H1 (cell line): ENCODE results near the gene KRTAP6-1. TPM values are rescaled to one million over a fixed set of nuclear protein-coding genes. Genes with fewer than 3 reads are reported as not detected.

Experiments
- CTCF ChIA-PET: fragments of 300-600 bp; sonication (Branson Sonifier 250); formaldehyde crosslinking; loops from one replicate; lab custom pipeline; 2021; ENCODE audit not compliant: partially characterized antibody; lab: Charles Lee
- POLR2A ChIA-PET: fragments of 300-600 bp; sonication (Branson Sonifier 250); formaldehyde crosslinking; loops from one replicate; lab custom pipeline; 2021; ENCODE audit warnings: inconsistent platforms; ENCODE audit not compliant: partially characterized antibody; lab: Charles Lee
- DNase-seq, 2 experiments: peaks; one replicate each; pipeline versions ENCODE4 v3.0.0 to v3.0.0-alpha.2; 2010 to 2022; ENCODE audit warnings: low spot score in 2 of 2, low read depth in 1 of 2, mixed read lengths in 1 of 2
- FAIRE-seq: peaks from 2 replicates; lab custom pipeline; 2011; peaks lifted over from hg19 to GRCh38; lab: Jason Lieb, UNC
- H2AFZ ChIP-seq: 2 replicates; pipeline ENCODE4 v1.8.1; 2012; ENCODE audit warnings: low read length, inconsistent platforms
- H2AK5ac ChIP-seq: 2 replicates; pipeline ENCODE4 v1.6.1; 2013; ENCODE audit warnings: low read depth, low read length
- H2BK120ac ChIP-seq: replicated peaks from 2 replicates; pipeline ENCODE3; 2013; ENCODE audit warnings: low read depth, low read length, inconsistent platforms
- H2BK12ac ChIP-seq: 2 replicates; pipeline ENCODE4 v1.6.1; 2013; ENCODE audit warnings: low read depth, low read length
- H2BK15ac ChIP-seq: 2 replicates; pipeline ENCODE4 v1.6.1; 2013; ENCODE audit warnings: low read length
- H2BK20ac ChIP-seq: 2 replicates; pipeline ENCODE4 v1.6.1; 2013; ENCODE audit warnings: low read length
- H2BK5ac ChIP-seq: 2 replicates; pipeline ENCODE4 v1.6.1; 2013; ENCODE audit warnings: low read depth, low read length
- H3K14ac ChIP-seq: 2 replicates; pipeline ENCODE4 v1.6.1; 2013; ENCODE audit warnings: inconsistent platforms; ENCODE audit not compliant: insufficient read length
- H3K18ac ChIP-seq: 2 replicates; pipeline ENCODE4 v1.6.1; 2013; ENCODE audit warnings: low read length; ENCODE audit errors: extremely low read depth
- H3K23ac ChIP-seq: 2 replicates; pipeline ENCODE4 v1.6.1; 2013; ENCODE audit warnings: inconsistent platforms; ENCODE audit not compliant: insufficient read length
- H3K23me2 ChIP-seq: 2 replicates; pipeline ENCODE4 v1.6.1; 2013; ENCODE audit warnings: low read depth, low read length
- H3K27ac ChIP-seq: 2 replicates; pipeline ENCODE4 v1.6.1; 2011; ENCODE audit warnings: low read depth, low read length, inconsistent platforms
- H3K27me3 ChIP-seq, 4 experiments: replicated peaks in 1 of 4; 1 replicate in 1 of 4; 2 replicates in 3 of 4; pipeline versions ENCODE4 v1.6.1 to v1.8.1; 2011 to 2013; ENCODE audit warnings: low read length in 3 of 4, mild to moderate bottlenecking in 3 of 4, inconsistent platforms in 2 of 4, mixed read lengths in 2 of 4, moderate library complexity in 1 of 4; ENCODE audit not compliant: control insufficient read depth in 3 of 4, insufficient read depth in 3 of 4; ENCODE audit errors: extremely low read depth in 1 of 4
- H3K36me3 ChIP-seq, 4 experiments: 2 replicates each; pipeline versions ENCODE4 v1.6.1 to v1.8.1; 2011 to 2013; ENCODE audit warnings: mild to moderate bottlenecking in 4 of 4, low read length in 3 of 4, moderate library complexity in 2 of 4, control low read depth in 1 of 4, inconsistent platforms in 1 of 4; ENCODE audit not compliant: insufficient read depth in 4 of 4, control insufficient read depth in 2 of 4
- H3K4ac ChIP-seq: replicated peaks from 2 replicates; pipeline ENCODE3; 2013; ENCODE audit warnings: low read length, low read depth, mixed read lengths, inconsistent platforms; ENCODE audit not compliant: insufficient read length
- H3K4me1 ChIP-seq, 4 experiments: replicated peaks in 1 of 4; 1 replicate in 1 of 4; 2 replicates in 3 of 4; pipeline versions ENCODE4 v1.6.1 to v1.8.1; 2011 to 2013; ENCODE audit warnings: low read length in 3 of 4, inconsistent platforms in 2 of 4, mixed read lengths in 1 of 4; ENCODE audit not compliant: insufficient read depth in 4 of 4, control insufficient read depth in 3 of 4
- H3K4me2 ChIP-seq, 2 experiments: 2 replicates each; pipeline versions ENCODE4 v1.6.1 to v1.8.1; 2011 to 2013; ENCODE audit warnings: low read depth in 2 of 2, low read length in 2 of 2, control low read depth in 1 of 2, inconsistent platforms in 1 of 2, mild to moderate bottlenecking in 1 of 2; ENCODE audit not compliant: insufficient read depth in 1 of 2
- H3K4me3 ChIP-seq, 4 experiments: fragments of 200-600, 300-600 bp in 1 of 4; sonication (generic), shearing (Covaris generic), sonication (Bioruptor Twin) in 1 of 4; 2 replicates each; pipeline versions ENCODE4 v1.5.1 to v1.8.1; 2011 to 2016; ENCODE audit warnings: low read length in 4 of 4, low read depth in 3 of 4, control low read depth in 2 of 4, inconsistent platforms in 2 of 4, mild to moderate bottlenecking in 2 of 4, mixed read lengths in 1 of 4, moderate library complexity in 1 of 4; ENCODE audit not compliant: insufficient read depth in 2 of 4; ENCODE audit errors: extremely low read depth in 1 of 4
- H3K56ac ChIP-seq: replicated peaks from 2 replicates; pipeline ENCODE3; 2013; ENCODE audit warnings: low read depth, mild to moderate bottlenecking, mixed read lengths, low read length, inconsistent platforms; ENCODE audit not compliant: insufficient read length
- H3K79me1 ChIP-seq: 2 replicates; pipeline ENCODE4 v1.6.1; 2013; ENCODE audit warnings: low read depth, low read length, control low read depth
- H3K79me2 ChIP-seq, 2 experiments: 2 replicates each; pipeline versions ENCODE4 v1.6.1 to v1.8.1; 2012 to 2013; ENCODE audit warnings: low read length in 2 of 2, mild to moderate bottlenecking in 2 of 2, inconsistent platforms in 1 of 2; ENCODE audit not compliant: insufficient read depth in 2 of 2, control insufficient read depth in 1 of 2
- H3K9ac ChIP-seq, 4 experiments: replicated peaks in 1 of 4; 1 replicate in 1 of 4; 2 replicates in 3 of 4; pipeline versions ENCODE4 v1.6.1 to v1.8.1; 2011 to 2013; ENCODE audit warnings: low read depth in 3 of 4, low read length in 3 of 4, control low read depth in 2 of 4, mild to moderate bottlenecking in 2 of 4, moderate library complexity in 2 of 4, inconsistent platforms in 1 of 4; ENCODE audit errors: extremely low read depth in 1 of 4
- H3K9me3 ChIP-seq, 2 experiments: 2 replicates each; pipeline versions ENCODE4 v1.6.1 to v1.8.1; 2012 to 2013; ENCODE audit warnings: mild to moderate bottlenecking in 2 of 2, moderate library complexity in 2 of 2, control low read depth in 1 of 2, inconsistent platforms in 1 of 2, low read depth in 1 of 2, low read length in 1 of 2, mixed read lengths in 1 of 2; ENCODE audit not compliant: insufficient read depth in 2 of 2
- H4K20me1 ChIP-seq, 2 experiments: replicated peaks in 1 of 2; 2 replicates each; pipeline versions ENCODE3 to v1.8.1; 2011 to 2013; ENCODE audit warnings: inconsistent platforms in 2 of 2, low read length in 2 of 2, mild to moderate bottlenecking in 1 of 2; ENCODE audit not compliant: insufficient read depth in 2 of 2, control insufficient read depth in 1 of 2
- H4K5ac ChIP-seq: 2 replicates; pipeline ENCODE4 v1.6.1; 2013; ENCODE audit warnings: low read length, low read depth, mixed read lengths, inconsistent platforms; ENCODE audit not compliant: insufficient read length
- H4K8ac ChIP-seq: 2 replicates; pipeline ENCODE4 v1.8.0; 2013; ENCODE audit warnings: mild to moderate bottlenecking, moderate library complexity, low read length, inconsistent platforms; ENCODE audit not compliant: insufficient read depth; ENCODE audit errors: extremely low read depth
- H4K91ac ChIP-seq: replicated peaks from 2 replicates; pipeline ENCODE3; 2013; ENCODE audit warnings: low read length, mixed read lengths, inconsistent platforms; ENCODE audit not compliant: insufficient read length
- ASH2L ChIP-seq: fragments of 200-600, 300-600 bp; sonication (generic); IDR thresholded peaks from one replicate; pipeline ENCODE4 v1.7.1; 2017; ENCODE audit warnings: low read length
- EP300 ChIP-seq, 2 experiments: IDR thresholded peaks; 1 replicate in 1 of 2; 2 replicates in 1 of 2; pipeline ENCODE4 v1.6.1; 2011 to 2012; ENCODE audit warnings: low read depth in 2 of 2, low read length in 2 of 2, mild to moderate bottlenecking in 2 of 2, borderline replicate concordance in 1 of 2, inconsistent platforms in 1 of 2, moderate library complexity in 1 of 2
- JUND ChIP-seq: IDR thresholded peaks from 2 replicates; pipeline ENCODE4 v1.6.1; 2011; ENCODE audit warnings: mild to moderate bottlenecking, improper control_type of control experiment, low read length
- POLR2AphosphoS5 ChIP-seq: IDR thresholded peaks from 2 replicates; pipeline ENCODE4 v1.6.1; 2011; ENCODE audit warnings: low read depth, low read length
- SP2 ChIP-seq: IDR thresholded peaks from 2 replicates; pipeline ENCODE4 v1.6.1; 2012; ENCODE audit warnings: mild to moderate bottlenecking, low read length, inconsistent platforms
- SP4 ChIP-seq: IDR thresholded peaks from 2 replicates; pipeline ENCODE4 v1.6.1; 2012; ENCODE audit warnings: low read length, inconsistent platforms
- SRF ChIP-seq: IDR thresholded peaks from 2 replicates; pipeline ENCODE4 v1.6.1; 2011; ENCODE audit warnings: mild to moderate bottlenecking, low read depth, low read length, moderate library complexity
- TAF7 ChIP-seq: optimal IDR thresholded peaks from 2 replicates; pipeline ENCODE3; 2011; ENCODE audit warnings: low read depth, mild to moderate bottlenecking, inconsistent platforms, low read length, moderate library complexity, borderline replicate concordance
- TEAD4 ChIP-seq: IDR thresholded peaks from 2 replicates; pipeline ENCODE4 v1.6.1; 2012; ENCODE audit warnings: low read depth, low read length, inconsistent platforms, mixed read lengths
- WGBS, 2 experiments: shearing (Covaris generic) in 1 of 2; methylation state at CpG; one replicate each; pipeline versions ENCODE4 v1.1.6 to v1.1.7; 2013 to 2015; ENCODE audit warnings: low lambda C conversion rate in 2 of 2, mixed read lengths in 2 of 2, inconsistent platforms in 1 of 2, low coverage in 1 of 2, missing lambda C conversion rate in 1 of 2; ENCODE audit not compliant: insufficient replicate concordance in 2 of 2, insufficient coverage in 1 of 2, insufficient read length in 1 of 2; ENCODE audit errors: extremely low coverage in 1 of 2, missing lambda C conversion rate in 1 of 2; 5-methylcytosine and 5-hydroxymethylcytosine counted together
- polyA plus RNA-seq, 7 experiments: library from polyadenylated mRNA; depleted of rRNA in 3 of 7; stranded (reverse) in 5 of 7; unstranded in 2 of 7; fragments of >200 nt in 5 of 7; fragments of 200-250 nt in 2 of 7; gene quantifications; 1 replicate in 5 of 7; 2 replicates in 1 of 7; 4 replicates in 1 of 7; pipeline versions ENCODE4 v1.2.1 to v1.2.3, GENCODE V29; 2011 to 2013; ENCODE audit warnings: missing spikeins in 2 of 7, mixed read lengths in 2 of 7
- total RNA-seq: library from RNA; stranded (reverse); fragmentation: NEBNext Ultra II Directional; extraction: Animal tissue kit (Norgen Biotek cat#: 25700); gene quantifications from 2 replicates; pipeline ENCODE4 v1.2.1, GENCODE V29; 2021

KRTAP6-1 gene
- total and polyA plus RNA-seq, 2 of the 8 experiments (the other 6 are each of a cell fraction or from before 2014, with no cell fraction given), result not detected

GRCh38 chr21:30612132-30612531 lies 1.6 kb downstream of the KRTAP6-1 start:
- Histone ChIP-seq H4K20me1 (no peaks in the 10 kb centered on the region), H3K9me3 (no peaks in the 10 kb centered on the region; a peak in 1 of 4 replicates), H2BK5ac (no peak overlapping the region), H3K4me1 (no peaks in the 10 kb centered on the region), H3K4me3 (no peak overlapping the region), H3K9ac (no peak overlapping the region), H4K91ac (no peak overlapping the region), H3K36me3 (no peaks in the 10 kb centered on the region), H3K56ac (no peak overlapping the region), H3K27me3 (no peaks in the 10 kb centered on the region), H3K23me2 (no peaks in the 10 kb centered on the region; the same call in 1 of the 2 replicates), H4K8ac (no peak overlapping the region), H2AFZ (no peak overlapping the region), H3K14ac (no peak overlapping the region), H3K79me1 (no peaks in the 10 kb centered on the region), H2BK12ac (no peak overlapping the region), H2BK15ac (no peak overlapping the region), H2AK5ac (no peak overlapping the region), H3K4me2 (no peak overlapping the region), H3K79me2 (no peaks in the 10 kb centered on the region), H4K5ac (no peak overlapping the region), H3K27ac (no peak overlapping the region), H2BK20ac (no peak overlapping the region), H3K4ac (no peak overlapping the region), H3K18ac (no peak overlapping the region), H2BK120ac (no peak overlapping the region), H3K23ac (no peak overlapping the region)
- WGBS, 2 experiments, result 88% methylated on average over 2 of the region's 2 CpGs; no CpG with 5 or more reads in 1 of the 2 experiments
- CTCF ChIA-PET, result interaction anchor here (1.2 kb wide), 1 partner anchor 106 kb away, joined by 4 read pairs; no protein-coding TSS in a partner anchor
- no peak for TF ChIP-seq TEAD4
- TF ChIP-seq TAF7, result no peak
- no peak for TF ChIP-seq POLR2AphosphoS5
- TF ChIP-seq ASH2L, result no peak
- no peak for TF ChIP-seq SRF
- TF ChIP-seq JUND, result no peak
- no peak for TF ChIP-seq SP4
- TF ChIP-seq SP2, result no peak
- no peak for TF ChIP-seq EP300 (IDR thresholded peaks at IDR 0.05; ENCODE audit: borderline replicate concordance in 1 of 2, low read depth in 2 of 2, low read length in 2 of 2)
- DNase-seq (no peak), FAIRE-seq (no peak)
- POLR2A ChIA-PET, result no interaction called here
